GM12865 (cell line): ENCODE measurements around the gene HGFAC.

Experiments used
- DNase-seq: peaks from one replicate; pipeline ENCODE4 v3.0.0; 2010; ENCODE audit warnings: low read depth
- H3K4me3 ChIP-seq: 2 replicates; pipeline ENCODE4 v1.5.1; 2011; ENCODE audit warnings: mild to moderate bottlenecking, low read depth, low read length, control low read depth
- TF ChIP-seq, protein P1 (sequence below): IDR thresholded peaks from 2 replicates; pipeline ENCODE4 v1.5.1; 2011; ENCODE audit warnings: low read length, control low read depth, low read depth, inconsistent platforms; ENCODE audit not compliant: insufficient read depth; ENCODE audit errors: missing control alignments

Gene HGFAC

DNA sequence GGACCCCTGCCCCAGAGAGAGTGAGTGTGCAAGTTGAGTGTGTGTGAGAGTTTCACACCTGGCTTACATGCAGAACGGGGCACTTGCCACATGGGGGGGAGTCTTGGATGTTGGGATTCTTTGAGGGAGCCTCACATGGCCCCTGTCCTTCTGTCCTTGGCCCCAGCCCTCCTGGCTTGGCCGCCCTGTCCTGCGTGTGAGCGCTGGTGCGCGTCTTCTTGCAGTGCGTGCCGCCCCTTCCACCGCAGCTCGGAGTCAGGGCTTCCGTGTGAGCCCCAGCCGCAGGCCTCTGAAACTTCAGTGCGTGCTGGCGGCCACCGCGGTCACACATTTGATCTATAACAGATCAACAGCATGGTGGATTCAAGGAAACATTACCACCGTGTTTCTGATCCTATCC, 30.1 kb upstream of the HGFAC start:
- DNase-seq: no peak
- TF ChIP-seq, protein P1, sequence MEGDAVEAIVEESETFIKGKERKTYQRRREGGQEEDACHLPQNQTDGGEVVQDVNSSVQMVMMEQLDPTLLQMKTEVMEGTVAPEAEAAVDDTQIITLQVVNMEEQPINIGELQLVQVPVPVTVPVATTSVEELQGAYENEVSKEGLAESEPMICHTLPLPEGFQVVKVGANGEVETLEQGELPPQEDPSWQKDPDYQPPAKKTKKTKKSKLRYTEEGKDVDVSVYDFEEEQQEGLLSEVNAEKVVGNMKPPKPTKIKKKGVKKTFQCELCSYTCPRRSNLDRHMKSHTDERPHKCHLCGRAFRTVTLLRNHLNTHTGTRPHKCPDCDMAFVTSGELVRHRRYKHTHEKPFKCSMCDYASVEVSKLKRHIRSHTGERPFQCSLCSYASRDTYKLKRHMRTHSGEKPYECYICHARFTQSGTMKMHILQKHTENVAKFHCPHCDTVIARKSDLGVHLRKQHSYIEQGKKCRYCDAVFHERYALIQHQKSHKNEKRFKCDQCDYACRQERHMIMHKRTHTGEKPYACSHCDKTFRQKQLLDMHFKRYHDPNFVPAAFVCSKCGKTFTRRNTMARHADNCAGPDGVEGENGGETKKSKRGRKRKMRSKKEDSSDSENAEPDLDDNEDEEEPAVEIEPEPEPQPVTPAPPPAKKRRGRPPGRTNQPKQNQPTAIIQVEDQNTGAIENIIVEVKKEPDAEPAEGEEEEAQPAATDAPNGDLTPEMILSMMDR: no peak
- H3K4me3 ChIP-seq: no peak overlapping the region

DNA sequence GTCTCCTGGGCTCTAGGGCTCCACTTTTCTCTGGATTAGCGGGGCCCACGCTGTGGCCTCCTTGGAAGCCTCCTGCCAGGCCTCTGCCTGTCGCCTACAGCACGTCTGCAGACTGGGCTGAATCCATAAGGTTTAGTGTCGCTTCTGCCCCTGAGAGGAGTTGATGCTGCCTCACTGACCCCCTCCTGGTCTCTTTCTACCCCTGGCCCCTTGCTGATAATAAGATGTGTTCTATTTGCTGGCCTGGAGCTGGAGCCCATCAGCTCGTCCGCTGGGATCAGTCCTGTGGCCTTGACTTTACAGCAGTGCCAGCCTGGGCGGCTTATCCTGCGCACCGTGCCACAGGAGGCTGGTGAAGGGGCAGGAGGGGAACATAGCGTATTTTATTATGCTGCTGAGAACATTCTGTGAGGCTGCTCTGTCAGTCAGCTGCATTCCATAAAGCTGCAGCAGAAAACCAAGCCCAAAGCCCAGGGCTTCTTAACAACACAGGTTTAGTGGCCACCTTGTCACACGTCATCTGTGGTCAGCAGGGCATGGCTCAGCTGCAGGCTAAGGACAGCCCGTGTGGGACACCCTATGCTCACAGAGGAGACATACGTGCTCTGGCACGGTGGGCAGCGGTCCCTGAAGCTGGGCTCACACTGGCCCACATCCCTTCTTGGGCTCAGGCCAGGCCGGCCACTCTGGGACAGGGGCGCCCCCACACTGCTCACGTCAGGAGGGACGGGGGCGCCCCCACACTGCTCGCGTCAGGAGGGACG, 29.3 kb upstream of the HGFAC start:
- no peak overlapping the region for H3K4me3 ChIP-seq
- no peak for DNase-seq
- TF ChIP-seq, protein P1: no peak

DNA sequence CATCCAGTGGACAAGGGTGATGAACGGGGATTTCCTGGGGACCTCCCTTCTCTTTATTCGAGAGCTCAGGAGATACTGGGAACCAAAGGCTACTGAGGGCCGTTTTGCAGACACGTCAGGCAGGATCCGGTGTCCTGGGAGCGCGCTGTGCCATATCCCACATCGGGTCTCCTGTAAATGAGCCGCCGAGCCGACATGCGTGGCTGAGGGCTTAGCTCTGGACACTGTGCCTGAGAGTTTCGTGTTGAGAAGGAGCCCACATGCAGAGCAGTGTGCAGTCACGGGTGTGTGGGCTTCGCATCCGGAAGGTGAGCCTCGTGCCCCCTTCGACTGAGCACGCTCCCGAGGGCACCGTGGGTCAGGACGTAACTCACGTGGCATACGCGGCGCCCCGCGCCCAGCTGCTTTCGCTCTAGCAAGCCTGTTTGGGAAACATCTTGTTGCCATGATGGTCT, 28.5 kb upstream of the HGFAC start:
- H3K4me3 ChIP-seq: no peak overlapping the region
- TF ChIP-seq, protein P1: no peak
- no peak for DNase-seq

DNA sequence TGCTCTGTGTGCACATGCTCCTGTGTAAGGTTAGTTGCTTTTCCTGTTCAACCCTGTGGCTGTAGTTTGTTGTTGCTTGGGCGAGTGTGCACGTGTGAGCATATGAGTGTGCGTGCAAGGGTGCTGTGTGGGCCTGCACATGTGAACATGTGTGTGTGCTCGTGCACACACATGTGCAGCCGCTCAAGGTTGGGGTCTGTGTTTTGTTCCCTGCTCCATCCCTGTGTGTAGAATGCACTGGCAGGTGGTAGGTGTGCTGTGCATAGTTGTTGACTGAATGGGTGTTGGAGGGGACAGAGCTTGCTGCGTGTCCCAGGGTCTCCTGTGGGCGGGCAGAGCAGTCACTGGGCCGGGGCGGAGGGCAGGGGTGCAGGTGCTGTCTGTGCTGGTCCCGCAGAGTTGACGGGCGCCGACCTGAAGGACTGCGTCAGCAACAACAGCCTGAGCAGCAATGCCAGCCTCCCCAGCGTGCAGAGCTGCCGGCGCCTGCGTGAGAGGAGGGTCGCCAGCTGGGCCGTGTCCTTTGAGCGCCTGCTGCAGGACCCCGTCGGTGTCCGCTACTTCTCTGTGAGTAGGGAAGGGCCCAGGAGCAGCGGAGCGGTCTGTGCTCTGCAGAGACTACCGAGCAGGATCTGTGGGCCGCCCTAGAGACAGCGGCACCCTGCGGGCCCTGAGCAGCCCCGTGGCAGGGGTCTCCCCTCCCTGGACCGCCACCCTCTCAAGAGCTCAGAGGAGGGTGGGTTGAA, 27.9 kb upstream of the HGFAC start:
- TF ChIP-seq, protein P1: no peak
- DNase-seq: no peak
- H3K4me3 ChIP-seq: no peak overlapping the region

DNA sequence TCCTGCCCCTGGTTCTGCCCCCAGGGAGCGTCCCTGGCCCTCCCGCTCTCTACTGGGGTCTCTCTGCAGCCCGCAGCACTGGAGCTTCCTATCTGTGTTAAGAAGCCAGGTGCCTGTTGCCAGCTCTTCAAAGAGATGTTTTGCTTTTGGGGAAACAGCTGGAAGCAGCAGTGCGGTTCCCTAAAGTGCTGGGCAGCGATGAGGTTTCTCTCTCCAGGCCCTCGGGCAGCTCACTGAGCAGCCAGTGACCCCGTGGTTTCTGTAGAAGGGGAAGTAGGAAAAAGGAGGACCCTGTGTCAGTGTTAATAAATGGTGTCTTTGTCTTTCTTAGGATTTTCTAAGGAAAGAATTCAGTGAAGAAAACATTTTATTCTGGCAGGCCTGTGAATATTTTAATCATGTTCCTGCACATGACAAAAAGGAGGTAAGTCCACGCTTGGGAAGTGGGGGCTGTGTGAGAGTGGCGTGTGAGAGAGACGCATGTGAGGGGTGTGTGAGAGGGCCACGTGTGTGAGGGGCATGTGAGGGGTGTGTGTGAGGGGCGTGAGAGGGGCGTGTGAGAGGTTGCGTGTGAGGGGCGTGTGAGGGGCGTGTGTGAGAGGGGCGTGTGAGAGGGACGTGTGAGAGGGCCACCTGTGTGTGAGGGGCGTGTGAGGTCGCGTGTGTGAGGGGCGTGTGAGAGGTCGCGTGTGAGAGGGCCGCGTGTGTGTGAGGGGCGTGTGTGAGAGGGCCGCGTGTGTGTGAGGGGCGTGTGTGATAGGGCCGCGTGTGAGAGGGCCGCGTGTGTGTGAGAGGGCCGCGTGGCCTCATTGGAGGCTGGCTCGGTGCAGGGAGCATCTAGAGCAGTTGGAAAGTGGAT, 27.1 kb upstream of the HGFAC start:
- TF ChIP-seq, protein P1: no peak
- H3K4me3 ChIP-seq: no peak overlapping the region
- DNase-seq: no peak

DNA sequence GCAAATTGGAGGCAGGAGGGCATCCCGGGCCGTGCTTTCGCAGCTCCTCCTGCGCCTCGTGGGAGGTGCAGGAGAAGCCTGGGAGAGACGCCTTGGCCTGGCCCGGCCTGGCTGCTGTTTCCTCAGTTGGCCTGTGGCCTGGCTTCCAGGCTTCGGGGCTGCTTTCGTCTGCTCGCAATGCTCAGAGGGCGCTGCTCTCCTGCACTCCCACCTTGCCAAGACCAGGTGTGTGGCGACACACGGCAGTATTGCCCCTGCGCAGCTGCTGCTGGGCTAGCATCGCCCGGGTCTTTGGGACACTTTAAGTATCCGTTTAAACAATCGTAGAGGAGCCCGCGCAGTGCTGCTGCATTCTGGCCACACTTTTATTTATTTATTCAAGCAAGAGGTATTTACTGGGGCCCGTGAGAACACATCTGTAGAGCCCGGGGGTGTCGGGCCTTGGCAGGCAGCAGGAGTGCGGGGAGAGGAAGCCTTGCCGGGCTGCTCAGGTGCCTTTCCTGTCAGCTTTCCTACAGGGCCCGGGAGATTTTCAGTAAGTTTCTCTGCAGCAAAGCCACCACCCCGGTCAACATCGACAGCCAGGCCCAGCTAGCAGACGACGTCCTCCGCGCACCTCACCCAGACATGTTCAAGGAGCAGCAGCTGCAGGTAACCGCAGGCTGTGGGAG, 26.2 kb upstream of the HGFAC start:
- no peak overlapping the region for H3K4me3 ChIP-seq
- TF ChIP-seq, protein P1: no peak
- DNase-seq: no peak
